ENCODE results near the gene HMGN3. TPM values are rescaled to one million over a fixed set of nuclear protein-coding genes. Genes with fewer than 3 reads are reported as not detected.

Gene HMGN3
- total RNA-seq, 1 experiment from 2014 or later, result 113 TPM

GRCh38 chr6:79250559-79250958 lies 16.1 kb upstream of the HMGN3 start:
- no TSS peak for BruUV-seq (replicated peaks)
- Histone ChIP-seq H3K27me3 (ENCODE audit: low read length) (no peaks in the 10 kb centered on the region), H3K9me3 (ENCODE audit: low read length) (no peaks in the 10 kb centered on the region), H3K36me3 (ENCODE audit: low read depth, low read length) (no peaks in the 10 kb centered on the region), H3K4me3 (ENCODE audit: low read length) (no peak overlapping the region), H4K20me1 (ENCODE audit: low read length) (no peaks in the 10 kb centered on the region), H3K9ac (ENCODE audit: low read length) (no peak overlapping the region), H3K27ac (ENCODE audit: low read length) (no peak overlapping the region), H2AFZ (ENCODE audit: low read length) (no peak overlapping the region), H3K4me1 (ENCODE audit: insufficient read depth, low read length) (no peaks in the 10 kb centered on the region), H3K9me2 (replicated peaks; ENCODE audit: low read length) (no peaks in the 10 kb centered on the region), H3K4me2 (ENCODE audit: low read length) (no peak overlapping the region), H3K79me2 (ENCODE audit: low read length) (no peaks in the 10 kb centered on the region), H3F3A (ENCODE audit: low read length, unreplicated experiment) (no peaks in the 10 kb centered on the region)
- ChIA-PET POLR2A (ENCODE audit: unreplicated experiment) (no interaction called here), CTCF (interaction anchor here (0.6 kb wide), 2 partner anchors 8 to 16 kb away, joined by 4 read pairs; partner anchors contain the start of gene HMGN3)
- ATAC-seq, result no peak
- no peak for DNase-seq
- intact Hi-C loops (cut with micrococcal nuclease), result no loop called here
- TF ChIP-seq EZH2 (IDR thresholded peaks at IDR 0.05; ENCODE audit: low read length, unreplicated experiment) (no peak), EZH2phosphoT487 (IDR thresholded peaks at IDR 0.05; ENCODE audit: borderline replicate concordance, low read length) (no peak)
- TF ChIP-seq, protein P1, sequence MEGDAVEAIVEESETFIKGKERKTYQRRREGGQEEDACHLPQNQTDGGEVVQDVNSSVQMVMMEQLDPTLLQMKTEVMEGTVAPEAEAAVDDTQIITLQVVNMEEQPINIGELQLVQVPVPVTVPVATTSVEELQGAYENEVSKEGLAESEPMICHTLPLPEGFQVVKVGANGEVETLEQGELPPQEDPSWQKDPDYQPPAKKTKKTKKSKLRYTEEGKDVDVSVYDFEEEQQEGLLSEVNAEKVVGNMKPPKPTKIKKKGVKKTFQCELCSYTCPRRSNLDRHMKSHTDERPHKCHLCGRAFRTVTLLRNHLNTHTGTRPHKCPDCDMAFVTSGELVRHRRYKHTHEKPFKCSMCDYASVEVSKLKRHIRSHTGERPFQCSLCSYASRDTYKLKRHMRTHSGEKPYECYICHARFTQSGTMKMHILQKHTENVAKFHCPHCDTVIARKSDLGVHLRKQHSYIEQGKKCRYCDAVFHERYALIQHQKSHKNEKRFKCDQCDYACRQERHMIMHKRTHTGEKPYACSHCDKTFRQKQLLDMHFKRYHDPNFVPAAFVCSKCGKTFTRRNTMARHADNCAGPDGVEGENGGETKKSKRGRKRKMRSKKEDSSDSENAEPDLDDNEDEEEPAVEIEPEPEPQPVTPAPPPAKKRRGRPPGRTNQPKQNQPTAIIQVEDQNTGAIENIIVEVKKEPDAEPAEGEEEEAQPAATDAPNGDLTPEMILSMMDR (conservative IDR thresholded peaks at IDR 0.05; ENCODE audit: low read depth, low read length), result no peak

- no peak overlapping the region for H3K4me2 ChIP-seq (ENCODE audit: low read length)
- no peaks in the 10 kb centered on the region for H3K4me1 ChIP-seq (ENCODE audit: insufficient read depth, low read length)
- CTCF ChIA-PET, result interaction anchor here (0.6 kb wide), 2 partner anchors 9 to 16 kb away, joined by 4 read pairs; partner anchors contain the start of gene HMGN3
- H3K27me3 ChIP-seq (ENCODE audit: low read length), result no peaks in the 10 kb centered on the region
- no peaks in the 10 kb centered on the region for H3K9me3 ChIP-seq (ENCODE audit: low read length)
- no peak for DNase-seq
- no peaks in the 10 kb centered on the region for H4K20me1 ChIP-seq (ENCODE audit: low read length)
- H3K9ac ChIP-seq (ENCODE audit: low read length), result no peak overlapping the region
- TF ChIP-seq EZH2 (IDR thresholded peaks at IDR 0.05; ENCODE audit: low read length, unreplicated experiment), result no peak
- no peak for TF ChIP-seq EZH2phosphoT487 (IDR thresholded peaks at IDR 0.05; ENCODE audit: borderline replicate concordance, low read length)
- TF ChIP-seq, protein P1 (conservative IDR thresholded peaks at IDR 0.05; ENCODE audit: low read depth, low read length), result no peak; the same call in 1 of the 2 replicates
- no peaks in the 10 kb centered on the region for H3K36me3 ChIP-seq (ENCODE audit: low read depth, low read length)
- intact Hi-C loops (cut with micrococcal nuclease), result no loop called here
- H3K27ac ChIP-seq (ENCODE audit: low read length), result no peak overlapping the region
- BruUV-seq (replicated peaks), result no TSS peak
- no peak for ATAC-seq
- H2AFZ ChIP-seq (ENCODE audit: low read length), result no peak overlapping the region
- no peaks in the 10 kb centered on the region for H3K79me2 ChIP-seq (ENCODE audit: low read length)
- no peaks in the 10 kb centered on the region for H3F3A ChIP-seq (ENCODE audit: low read length, unreplicated experiment)
- POLR2A ChIA-PET (ENCODE audit: unreplicated experiment), result no interaction called here
- no peak overlapping the region for H3K4me3 ChIP-seq (ENCODE audit: low read length)
- no peaks in the 10 kb centered on the region for H3K9me2 ChIP-seq (replicated peaks; ENCODE audit: low read length)
Observed at GRCh38 chr6:79250107-79250514, 15.6 kb upstream of the HMGN3 start.

DNA sequence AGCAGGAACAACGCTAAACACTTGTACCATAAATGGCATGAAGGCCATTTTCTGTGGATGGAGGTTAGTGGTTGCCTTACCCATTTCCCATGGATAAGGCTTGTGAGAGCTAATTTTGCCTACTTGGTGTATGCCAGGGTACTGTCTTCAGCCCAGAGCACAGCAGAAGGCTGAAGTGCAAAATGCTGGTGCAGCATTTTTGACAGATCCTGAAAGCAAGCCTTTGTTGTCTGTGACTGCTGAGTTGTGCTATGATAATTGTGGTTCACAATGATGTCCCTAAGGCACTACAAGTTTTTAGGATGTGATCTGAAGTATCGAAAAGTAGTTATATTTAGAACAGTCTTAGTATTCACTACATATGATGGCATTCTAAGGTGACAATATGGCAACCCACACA lies 14.7 kb upstream of the HMGN3 start:
- DNase-seq, result no peak
- Histone ChIP-seq H2AFZ (ENCODE audit: low read length) (no peak overlapping the region), H3K36me3 (ENCODE audit: low read depth, low read length) (no peaks in the 10 kb centered on the region), H3K79me2 (ENCODE audit: low read length) (no peaks in the 10 kb centered on the region), H3K9ac (ENCODE audit: low read length) (no peak overlapping the region), H3K4me1 (ENCODE audit: insufficient read depth, low read length) (no peaks in the 10 kb centered on the region), H3K27ac (ENCODE audit: low read length) (no peak overlapping the region), H3K4me3 (ENCODE audit: low read length) (no peak overlapping the region), H3K9me2 (replicated peaks; ENCODE audit: low read length) (no peaks in the 10 kb centered on the region), H3F3A (ENCODE audit: low read length, unreplicated experiment) (no peaks in the 10 kb centered on the region), H4K20me1 (ENCODE audit: low read length) (no peaks in the 10 kb centered on the region), H3K9me3 (ENCODE audit: low read length) (no peaks in the 10 kb centered on the region), H3K4me2 (ENCODE audit: low read length) (no peak overlapping the region), H3K27me3 (ENCODE audit: low read length) (no peaks in the 10 kb centered on the region)
- CTCF ChIA-PET, result no interaction called here
- TF ChIP-seq EZH2 (IDR thresholded peaks at IDR 0.05; ENCODE audit: low read length, unreplicated experiment) (no peak), EZH2phosphoT487 (IDR thresholded peaks at IDR 0.05; ENCODE audit: borderline replicate concordance, low read length) (no peak)
- TF ChIP-seq, protein P1 (conservative IDR thresholded peaks at IDR 0.05; ENCODE audit: low read depth, low read length), result no peak
- no TSS peak for BruUV-seq (replicated peaks)
- ATAC-seq, result no peak
- intact Hi-C loops (cut with micrococcal nuclease), result no loop called here
- POLR2A ChIA-PET (ENCODE audit: unreplicated experiment), result no interaction called here
